Endodermal cell (in vitro differentiated cells): ENCODE results near the gene RLN3. TPM values are rescaled to one million over a fixed set of nuclear protein-coding genes. Genes with fewer than 3 reads are reported as not detected.

ENCODE experiments used
- DNase-seq: peaks from one replicate; pipeline ENCODE4 v3.0.0-alpha.2; 2017
- H3K27ac ChIP-seq: 2 replicates; pipeline ENCODE4 v1.5.1; 2013; ENCODE audit warnings: mild to moderate bottlenecking, low read depth, low read length, moderate library complexity
- H3K27me3 ChIP-seq: 2 replicates; pipeline ENCODE4 v1.6.1; 2013; ENCODE audit warnings: mild to moderate bottlenecking, low read length, moderate library complexity; ENCODE audit not compliant: insufficient read depth, control insufficient read depth, poor library complexity, severe bottlenecking
- H3K36me3 ChIP-seq: 2 replicates; pipeline ENCODE4 v1.7.0; 2013; ENCODE audit warnings: mild to moderate bottlenecking, low read length, moderate library complexity; ENCODE audit not compliant: control insufficient read depth, insufficient read depth
- H3K4me1 ChIP-seq: one replicate; pipeline ENCODE4 v1.7.0; 2013; ENCODE audit warnings: low read length; ENCODE audit not compliant: control insufficient read depth, insufficient read depth
- H3K4me3 ChIP-seq: 2 replicates; pipeline ENCODE4 v1.5.1; 2013; ENCODE audit warnings: mild to moderate bottlenecking, low read length, moderate library complexity
- H3K9ac ChIP-seq: 2 replicates; pipeline ENCODE4 v1.6.1; 2013; ENCODE audit warnings: mild to moderate bottlenecking, low read length, moderate library complexity; ENCODE audit not compliant: poor library complexity, severe bottlenecking; ENCODE audit errors: extremely low read depth
- H3K9me3 ChIP-seq: 2 replicates; pipeline ENCODE4 v1.6.1; 2013; ENCODE audit warnings: mild to moderate bottlenecking, low read length, moderate library complexity; ENCODE audit not compliant: control insufficient read depth
- H3K27ac Mint-ChIP-seq: 2 replicates; pipeline ENCODE4 v1.8.0; 2020; ENCODE audit warnings: mixed read lengths
- H3K27me3 Mint-ChIP-seq: 2 replicates; pipeline ENCODE4 v1.8.0; 2021; ENCODE audit warnings: mild to moderate bottlenecking, mixed read lengths; ENCODE audit not compliant: insufficient read depth
- H3K36me3 Mint-ChIP-seq: 2 replicates; pipeline ENCODE4 v1.8.0; 2020; ENCODE audit warnings: low read depth, mixed read lengths
- H3K4me1 Mint-ChIP-seq: 2 replicates; pipeline ENCODE4 v1.8.0; 2020; ENCODE audit warnings: mixed read lengths
- H3K4me3 Mint-ChIP-seq: 2 replicates; pipeline ENCODE4 v1.8.0; 2020; ENCODE audit warnings: mild to moderate bottlenecking, moderate library complexity, mixed read lengths
- H3K9me3 Mint-ChIP-seq: 2 replicates; pipeline ENCODE4 v1.8.0; 2020; ENCODE audit warnings: mild to moderate bottlenecking, mixed read lengths
- CTCF ChIP-seq: fragments of 200-600 bp; sonication (generic); conservative IDR thresholded peaks from 2 replicates; pipeline ENCODE4 v1.5.0; 2021; ENCODE audit warnings: antibody characterized with exemption, mild to moderate bottlenecking
- WGBS, 2 experiments: methylation state at CpG; one replicate each; pipeline versions ENCODE4 v1.1.5 to v1.1.7; 2013; ENCODE audit warnings: missing lambda C conversion rate in 2 of 2, mixed read lengths in 1 of 2; ENCODE audit not compliant: insufficient coverage in 1 of 2, insufficient read length in 1 of 2; 5-methylcytosine and 5-hydroxymethylcytosine counted together
- total RNA-seq, 2 donors: library from RNA; stranded (reverse); fragmentation: NEBNext Ultra II Directional in 1 of 2; extraction: Animal tissue kit (Norgen Biotek cat#: 25700) in 1 of 2; gene quantifications; 2 replicates in 1 of 2; 3 replicates in 1 of 2; pipeline ENCODE4 v1.2.1, GENCODE V29; 2021

RLN3 gene
- total RNA-seq, 2 donors from 2014 or later: not detected

GRCh38 chr19:13979686-13980085, 48.3 kb upstream of the RLN3 start:
- no peak overlapping the region for H3K4me3 ChIP-seq

GRCh38 chr19:13980340-13980739, 47.6 kb upstream of the RLN3 start:
- H3K27me3 Mint-ChIP-seq: no peaks in the 10 kb centered on the region
- Histone ChIP-seq H3K27me3 (no peaks in the 10 kb centered on the region), H3K27ac (no peak overlapping the region), H3K4me1 (no peaks in the 10 kb centered on the region), H3K4me3 (no peak overlapping the region), H3K9me3 (no peaks in the 10 kb centered on the region), H3K36me3 (peaks cover 13% of the 10 kb centered on the region), H3K9ac (no peak overlapping the region)
- DNase-seq: no peak
- WGBS, 2 experiments: 92 to 96% methylated on average over 15 of the region's 15 CpGs
- no peak for TF ChIP-seq CTCF
- peaks cover 3% of the 10 kb centered on the region for H3K4me1 Mint-ChIP-seq
- H3K9me3 Mint-ChIP-seq: no peaks in the 10 kb centered on the region
- H3K36me3 Mint-ChIP-seq: peaks cover 24% of the 10 kb centered on the region
- H3K4me3 Mint-ChIP-seq: no peak overlapping the region
- no peak overlapping the region for H3K27ac Mint-ChIP-seq

More at GRCh38 chr19:13979686-13980085, 48.3 kb upstream of the RLN3 start:
- Mint-ChIP-seq H3K4me3 (peak overlapping the region; percentile 45), H3K4me1 (peaks cover 3% of the 10 kb centered on the region), H3K9me3 (no peaks in the 10 kb centered on the region), H3K27me3 (no peaks in the 10 kb centered on the region), H3K36me3 (peaks cover 28% of the 10 kb centered on the region), H3K27ac (no peak overlapping the region)
- no peak overlapping the region for H3K27ac ChIP-seq
- no peaks in the 10 kb centered on the region for H3K4me1 ChIP-seq
- H3K27me3 ChIP-seq: no peaks in the 10 kb centered on the region
- no peak overlapping the region for H3K9ac ChIP-seq
- H3K36me3 ChIP-seq: peaks cover 13% of the 10 kb centered on the region
- no peaks in the 10 kb centered on the region for H3K9me3 ChIP-seq
- 91 to 100% methylated on average over 2 to 12 of the region's 12 CpGs for WGBS, 2 experiments
- TF ChIP-seq CTCF: no peak
- DNase-seq: no peak

- Histone ChIP-seq H3K36me3 (peaks cover 10% of the 10 kb centered on the region), H3K4me3 (no peak overlapping the region), H3K4me1 (no peaks in the 10 kb centered on the region), H3K9ac (no peak overlapping the region), H3K27ac (no peak overlapping the region), H3K27me3 (no peaks in the 10 kb centered on the region), H3K9me3 (no peaks in the 10 kb centered on the region)
- H3K4me3 Mint-ChIP-seq: no peak overlapping the region
- peaks cover 18% of the 10 kb centered on the region for H3K36me3 Mint-ChIP-seq
- no peak for DNase-seq
- H3K27ac Mint-ChIP-seq: no peak overlapping the region
- no peak for TF ChIP-seq CTCF
- no peaks in the 10 kb centered on the region for H3K27me3 Mint-ChIP-seq
- H3K9me3 Mint-ChIP-seq: no peaks in the 10 kb centered on the region
- WGBS, 2 experiments: 95% methylated on average over 3 to 5 of the region's 5 CpGs
- peaks cover 3% of the 10 kb centered on the region for H3K4me1 Mint-ChIP-seq
These were observed 46.9 kb upstream of the RLN3 start for GRCh38 chr19:13981021-13981420.
